Astrocyte (in vitro differentiated cells and primary cell): ENCODE results near the gene DDX18. TPM values are rescaled to one million over a fixed set of nuclear protein-coding genes. Genes with fewer than 3 reads are reported as not detected.

Experiments
- DNase-seq: peaks from one replicate; pipeline ENCODE4 v3.0.0-alpha.2; 2010; ENCODE audit warnings: low read depth
- FAIRE-seq: peaks from 2 replicates; lab custom pipeline; 2011; peaks lifted over from hg19 to GRCh38; lab: Jason Lieb, UNC
- H2AFZ ChIP-seq: 2 replicates; pipeline ENCODE4 v1.6.0; 2012; ENCODE audit warnings: low read depth, low read length, inconsistent platforms
- H3K27ac ChIP-seq: 2 replicates; pipeline ENCODE4 v1.5.1; 2011; ENCODE audit warnings: low read depth, low read length, inconsistent platforms
- H3K27me3 ChIP-seq: 2 replicates; pipeline ENCODE4 v1.6.0; 2011; ENCODE audit warnings: low read length, inconsistent platforms; ENCODE audit not compliant: insufficient read depth
- H3K36me3 ChIP-seq: 2 replicates; pipeline ENCODE4 v1.5.1; 2011; ENCODE audit warnings: low read length, inconsistent platforms; ENCODE audit not compliant: insufficient read depth
- H3K4me1 ChIP-seq: 2 replicates; pipeline ENCODE4 v1.5.1; 2011; ENCODE audit warnings: low read length, inconsistent platforms; ENCODE audit not compliant: insufficient read depth
- H3K4me2 ChIP-seq: 2 replicates; pipeline ENCODE4 v1.6.0; 2012; ENCODE audit warnings: low read length, inconsistent platforms
- H3K4me3 ChIP-seq: 2 replicates; pipeline ENCODE4 v1.5.1; 2011; ENCODE audit warnings: low read depth, mild to moderate bottlenecking, low read length, inconsistent platforms; ENCODE audit not compliant: insufficient read depth
- H3K79me2 ChIP-seq: 2 replicates; pipeline ENCODE4 v1.6.0; 2012; ENCODE audit warnings: mild to moderate bottlenecking, low read length, inconsistent platforms; ENCODE audit not compliant: insufficient read depth
- H3K9ac ChIP-seq: 2 replicates; pipeline ENCODE4 v1.6.0; 2012; ENCODE audit warnings: mild to moderate bottlenecking, low read length, inconsistent platforms
- H3K9me3 ChIP-seq: 2 replicates; pipeline ENCODE4 v1.5.1; 2012; ENCODE audit warnings: low read depth, mild to moderate bottlenecking, low read length, inconsistent platforms; ENCODE audit not compliant: insufficient read depth
- H4K20me1 ChIP-seq: 2 replicates; pipeline ENCODE4 v1.6.0; 2012; ENCODE audit warnings: low read length, inconsistent platforms; ENCODE audit not compliant: insufficient read depth
- H3K27ac Mint-ChIP-seq: one replicate; pipeline ENCODE4 v1.8.0; 2021; ENCODE audit warnings: mild to moderate bottlenecking, mixed read lengths; ENCODE audit not compliant: unreplicated experiment
- H3K27me3 Mint-ChIP-seq: one replicate; pipeline ENCODE4 v1.8.0; 2021; ENCODE audit warnings: low read depth, mixed read lengths; ENCODE audit not compliant: unreplicated experiment
- H3K36me3 Mint-ChIP-seq: one replicate; pipeline ENCODE4 v1.8.0; 2021; ENCODE audit warnings: low read depth, mixed read lengths; ENCODE audit not compliant: unreplicated experiment
- H3K4me1 Mint-ChIP-seq: one replicate; pipeline ENCODE4 v1.8.0; 2021; ENCODE audit warnings: low read depth, mixed read lengths; ENCODE audit not compliant: unreplicated experiment
- H3K4me3 Mint-ChIP-seq: one replicate; pipeline ENCODE4 v1.8.0; 2021; ENCODE audit warnings: mild to moderate bottlenecking, moderate library complexity, mixed read lengths; ENCODE audit not compliant: unreplicated experiment
- H3K9me3 Mint-ChIP-seq: one replicate; pipeline ENCODE4 v1.8.0; 2021; ENCODE audit warnings: mild to moderate bottlenecking, mixed read lengths; ENCODE audit not compliant: unreplicated experiment
- CTCF ChIP-seq: IDR thresholded peaks from 2 replicates; pipeline ENCODE4 v1.5.1; 2011; ENCODE audit warnings: low read depth, mild to moderate bottlenecking, inconsistent platforms, low read length, moderate library complexity; ENCODE audit not compliant: insufficient read depth
- EZH2 ChIP-seq: IDR thresholded peaks from 2 replicates; pipeline ENCODE4 v1.6.1; 2012; ENCODE audit warnings: mild to moderate bottlenecking, low read length, inconsistent platforms; ENCODE audit not compliant: insufficient read depth
- total RNA-seq: library from RNA; stranded (reverse); gene quantifications from 2 replicates; pipeline ENCODE4 v1.2.1, GENCODE V29; 2021

Gene DDX18
- total RNA-seq, 1 donor from 2014 or later, result 72.6 TPM

GRCh38 chr2:117776888-117777287 is 37.6 kb upstream of the DDX18 start:
- no peak overlapping the region for H3K9ac ChIP-seq
- no peaks in the 10 kb centered on the region for H3K4me1 ChIP-seq
- no peak for DNase-seq
- H3K4me1 Mint-ChIP-seq, result peaks cover 9% of the 10 kb centered on the region
- H3K4me3 ChIP-seq, result no peak overlapping the region
- no peak overlapping the region for H3K4me3 Mint-ChIP-seq
- no peaks in the 10 kb centered on the region for H3K9me3 ChIP-seq
- no peak overlapping the region for H3K4me2 ChIP-seq
- no peak for TF ChIP-seq CTCF
- no peak for TF ChIP-seq EZH2
- no peaks in the 10 kb centered on the region for H4K20me1 ChIP-seq
- H3K9me3 Mint-ChIP-seq, result peaks cover 8% of the 10 kb centered on the region
- no peaks in the 10 kb centered on the region for H3K36me3 ChIP-seq
- no peaks in the 10 kb centered on the region for H3K79me2 ChIP-seq
- H3K27me3 Mint-ChIP-seq, result no peaks in the 10 kb centered on the region
- H3K27me3 ChIP-seq, result no peaks in the 10 kb centered on the region
- FAIRE-seq, result no peak
- no peak overlapping the region for H2AFZ ChIP-seq
- H3K36me3 Mint-ChIP-seq, result no peaks in the 10 kb centered on the region
- no peak overlapping the region for H3K27ac Mint-ChIP-seq
- H3K27ac ChIP-seq, result no peak overlapping the region

GRCh38 chr2:117785740-117786139 is 28.8 kb upstream of the DDX18 start:
- Mint-ChIP-seq H3K4me3 (no peak overlapping the region), H3K9me3 (peaks cover 4% of the 10 kb centered on the region), H3K27me3 (no peaks in the 10 kb centered on the region), H3K4me1 (no peaks in the 10 kb centered on the region), H3K36me3 (no peaks in the 10 kb centered on the region), H3K27ac (no peak overlapping the region)
- DNase-seq (peak; percentile 16), FAIRE-seq (no peak)
- Histone ChIP-seq H3K4me2 (no peak overlapping the region), H3K4me1 (no peaks in the 10 kb centered on the region), H3K79me2 (no peaks in the 10 kb centered on the region), H4K20me1 (no peaks in the 10 kb centered on the region), H3K36me3 (no peaks in the 10 kb centered on the region), H3K4me3 (no peak overlapping the region), H3K27me3 (no peaks in the 10 kb centered on the region), H3K9ac (no peak overlapping the region), H3K9me3 (no peaks in the 10 kb centered on the region), H3K27ac (no peak overlapping the region), H2AFZ (no peak overlapping the region)
- no peak for TF ChIP-seq EZH2
- peak; percentile 70 for TF ChIP-seq CTCF

- Mint-ChIP-seq H3K4me3 (no peak overlapping the region), H3K4me1 (no peaks in the 10 kb centered on the region), H3K27me3 (no peaks in the 10 kb centered on the region), H3K27ac (no peak overlapping the region), H3K9me3 (peaks cover 2% of the 10 kb centered on the region), H3K36me3 (no peaks in the 10 kb centered on the region)
- DNase-seq (no peak), FAIRE-seq (no peak)
- Histone ChIP-seq H2AFZ (no peak overlapping the region), H3K4me3 (no peak overlapping the region), H3K27ac (no peak overlapping the region), H3K36me3 (no peaks in the 10 kb centered on the region), H3K9me3 (no peaks in the 10 kb centered on the region), H3K9ac (no peak overlapping the region), H3K79me2 (no peaks in the 10 kb centered on the region), H3K4me2 (no peak overlapping the region), H3K4me1 (no peaks in the 10 kb centered on the region), H3K27me3 (no peaks in the 10 kb centered on the region), H4K20me1 (no peaks in the 10 kb centered on the region)
- no peak for TF ChIP-seq EZH2
- TF ChIP-seq CTCF, result no peak
Measured at GRCh38 chr2:117786520-117786919, 28.0 kb upstream of the DDX18 start.
